Measurements from ENCODE around the gene USP44.

GRCh38 chr12:95509300-95509699, 42.0 kb downstream of the USP44 start:
- TF ChIP-seq CTCF (IDR thresholded peaks at IDR 0.05): no peak
- no peak for TF ChIP-seq MAX (IDR thresholded peaks at IDR 0.05; ENCODE audit: low read depth)
- TF ChIP-seq EZH2phosphoT487 (IDR thresholded peaks at IDR 0.05; ENCODE audit: borderline replicate concordance, low read depth): no peak
- TF ChIP-seq TCF12 (IDR thresholded peaks at IDR 0.05): no peak
- no peak for TF ChIP-seq JUND (IDR thresholded peaks at IDR 0.05)
